RWPE1 (cell line): ENCODE measurements around the gene UGT1A10.
"Not testable (repeated sequence)": the region's sequence is repeated elsewhere in the genome, so short reads cannot be mapped to it uniquely, and the experiment has no call there.

Source experiments
- CTCF ChIA-PET: fragments of 350-600 bp; sonication (Branson Sonifier 250); formaldehyde crosslinking; extraction: SDS; loops from one replicate; lab custom pipeline; 2021; lab: Yijun Ruan, JAX
- POLR2A ChIA-PET: fragments of 400-600 bp; formaldehyde crosslinking; extraction: SDS; loops from one replicate; lab custom pipeline; 2020; ENCODE audit warnings: antibody characterized with exemption; ENCODE audit not compliant: low non-redundant PET; lab: Yijun Ruan, JAX
- DNase-seq: peaks from one replicate; pipeline ENCODE4 v3.0.0; 2012; ENCODE audit warnings: low spot score
- H3K27ac ChIP-seq: fragments of 450-650 bp; 2 replicates; pipeline ENCODE4 v1.5.1; 2017
- TF ChIP-seq, protein P1 (sequence below): fragments of 450-650 bp; conservative IDR thresholded peaks from 2 replicates; pipeline ENCODE4 v1.5.1; 2017; ENCODE audit warnings: low read depth, mild to moderate bottlenecking

UGT1A10 gene

DNA sequence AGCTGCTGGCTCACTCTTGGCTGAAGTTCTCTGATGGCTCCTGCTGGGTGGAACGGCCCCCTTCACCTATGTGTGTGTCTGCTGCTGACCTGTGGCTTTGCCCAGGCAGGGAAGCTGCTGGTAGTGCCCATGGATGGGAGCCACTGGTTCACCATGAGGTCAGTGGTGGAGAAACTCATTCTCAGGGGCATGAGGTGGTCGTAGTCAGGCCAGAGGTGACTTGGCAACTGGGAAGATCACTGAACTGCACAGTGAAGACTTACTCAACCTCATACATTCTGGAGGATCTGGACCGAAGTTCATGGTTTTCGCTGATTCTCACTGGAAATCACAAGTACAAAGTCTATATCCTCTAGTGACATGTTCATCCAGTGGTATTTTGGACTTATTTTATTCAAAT is 32.7 kb upstream of the UGT1A10 start:
- no peak for DNase-seq
- no peak overlapping the region for H3K27ac ChIP-seq
- TF ChIP-seq, protein P1, sequence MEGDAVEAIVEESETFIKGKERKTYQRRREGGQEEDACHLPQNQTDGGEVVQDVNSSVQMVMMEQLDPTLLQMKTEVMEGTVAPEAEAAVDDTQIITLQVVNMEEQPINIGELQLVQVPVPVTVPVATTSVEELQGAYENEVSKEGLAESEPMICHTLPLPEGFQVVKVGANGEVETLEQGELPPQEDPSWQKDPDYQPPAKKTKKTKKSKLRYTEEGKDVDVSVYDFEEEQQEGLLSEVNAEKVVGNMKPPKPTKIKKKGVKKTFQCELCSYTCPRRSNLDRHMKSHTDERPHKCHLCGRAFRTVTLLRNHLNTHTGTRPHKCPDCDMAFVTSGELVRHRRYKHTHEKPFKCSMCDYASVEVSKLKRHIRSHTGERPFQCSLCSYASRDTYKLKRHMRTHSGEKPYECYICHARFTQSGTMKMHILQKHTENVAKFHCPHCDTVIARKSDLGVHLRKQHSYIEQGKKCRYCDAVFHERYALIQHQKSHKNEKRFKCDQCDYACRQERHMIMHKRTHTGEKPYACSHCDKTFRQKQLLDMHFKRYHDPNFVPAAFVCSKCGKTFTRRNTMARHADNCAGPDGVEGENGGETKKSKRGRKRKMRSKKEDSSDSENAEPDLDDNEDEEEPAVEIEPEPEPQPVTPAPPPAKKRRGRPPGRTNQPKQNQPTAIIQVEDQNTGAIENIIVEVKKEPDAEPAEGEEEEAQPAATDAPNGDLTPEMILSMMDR, result no peak
- ChIA-PET CTCF (no interaction called here), POLR2A (no interaction called here)

GRCh38 chr2:233604826-233605225 is 31.4 kb upstream of the UGT1A10 start:
- POLR2A ChIA-PET, result no interaction called here
- DNase-seq, result no peak
- TF ChIP-seq, protein P1, result no peak
- H3K27ac ChIP-seq, result no peak overlapping the region
- CTCF ChIA-PET, result no interaction called here

DNA sequence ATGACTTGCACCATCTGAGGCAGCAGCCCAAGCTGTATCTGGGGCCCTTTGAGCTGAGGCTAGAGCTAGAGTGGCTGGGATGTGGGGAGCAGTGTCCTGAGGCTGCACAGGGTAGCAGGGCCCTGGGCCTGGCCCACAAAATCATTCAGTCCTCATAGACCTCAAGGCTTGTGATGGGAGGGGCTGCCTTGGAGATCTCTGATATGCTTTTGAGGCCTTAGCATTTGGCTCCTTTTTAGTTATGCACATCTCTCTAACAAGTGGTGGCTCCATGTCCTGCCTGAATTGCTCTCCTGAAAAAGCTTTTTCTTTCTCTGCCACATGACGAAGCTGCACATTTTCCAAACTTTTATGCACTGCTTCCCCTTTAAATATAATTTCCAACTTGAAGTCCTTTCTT is 30.6 kb upstream of the UGT1A10 start:
- POLR2A ChIA-PET, result no interaction called here
- DNase-seq, result no peak
- TF ChIP-seq, protein P1, result no peak
- no peak overlapping the region for H3K27ac ChIP-seq
- CTCF ChIA-PET, result no interaction called here

DNA sequence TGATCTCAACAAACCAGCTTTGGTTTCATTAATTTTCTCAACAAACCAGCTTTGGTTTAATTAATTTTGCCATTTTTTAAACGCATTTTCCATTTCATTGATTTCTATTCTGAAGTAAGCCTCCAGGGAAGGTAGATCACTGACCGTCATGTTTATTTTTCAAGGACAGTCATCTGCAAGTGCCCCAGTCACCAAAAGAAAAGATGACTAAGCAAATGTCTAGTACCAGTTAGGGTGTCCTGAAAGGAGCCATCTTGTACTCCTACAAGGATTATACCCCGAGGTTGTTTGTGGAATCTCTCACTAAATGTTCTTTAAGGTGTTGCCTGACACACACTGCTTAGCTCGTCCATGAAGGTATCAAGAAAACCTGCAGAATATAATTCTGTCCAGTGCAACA is 25.0 kb upstream of the UGT1A10 start:
- CTCF ChIA-PET, result no interaction called here
- no peak overlapping the region for H3K27ac ChIP-seq
- DNase-seq, result no peak

DNA sequence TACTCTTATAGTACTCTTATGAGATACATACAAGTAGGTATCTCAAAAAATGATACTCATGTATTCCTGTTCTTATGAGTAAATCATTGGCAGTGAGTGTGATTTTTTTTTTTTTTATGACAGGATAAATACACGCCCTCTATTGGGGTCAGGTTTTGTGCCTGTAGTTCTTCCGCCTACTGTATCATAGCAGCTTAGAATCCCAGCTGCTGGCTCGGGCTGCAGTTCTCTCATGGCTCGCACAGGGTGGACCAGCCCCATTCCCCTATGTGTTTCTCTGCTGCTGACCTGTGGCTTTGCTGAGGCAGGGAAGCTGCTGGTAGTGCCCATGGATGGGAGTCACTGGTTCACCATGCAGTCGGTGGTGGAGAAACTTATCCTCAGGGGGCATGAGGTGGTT is 18.8 kb upstream of the UGT1A10 start, which contains the start of gene UGT1A8:
Gene UGT1A8, plus strand, starts transcription at position 158 of the 400 bp plus-strand sequence. Its CDS starts 75 bp downstream, at position 233.
- CTCF ChIA-PET, POLR2A ChIA-PET, DNase-seq, H3K27ac ChIP-seq: not testable (repeated sequence)

More for the DNA sequence above, 25.0 kb upstream of the UGT1A10 start:
- POLR2A ChIA-PET, result no interaction called here
- TF ChIP-seq, protein P1, result no peak

- ChIA-PET CTCF (interaction anchor here (0.6 kb wide), 1 partner anchor 91 kb away, joined by 3 read pairs; no protein-coding TSS in a partner anchor), POLR2A (no interaction called here)
- no peak overlapping the region for H3K27ac ChIP-seq
- TF ChIP-seq, protein P1, result no peak
- no peak for DNase-seq
Observed at GRCh38 chr2:233620204-233620603, 16.0 kb upstream of the UGT1A10 start.

- CTCF ChIA-PET, DNase-seq, POLR2A ChIA-PET, H3K27ac ChIP-seq: not testable (repeated sequence)
Observed at GRCh38 chr2:233621863-233622262, 14.4 kb upstream of the UGT1A10 start.
